HEK293 (cell line): ENCODE measurements around the gene SKP2.

Experiments
- BCL11A ChIP-seq: fragments of 450-650 bp; formaldehyde crosslinking; IDR thresholded peaks from 2 replicates; pipeline ENCODE4 v1.5.1; 2016; ENCODE audit warnings: low read depth, missing biosample characterization, missing genetic modification characterization
- BCL6B ChIP-seq: fragments of 450-650 bp; formaldehyde crosslinking; IDR thresholded peaks from 2 replicates; pipeline ENCODE4 v1.5.1; 2017; ENCODE audit warnings: missing biosample characterization, missing genetic modification characterization
- ELK4 ChIP-seq: IDR thresholded peaks from 2 replicates; pipeline ENCODE4 v1.6.1; 2011; ENCODE audit warnings: mild to moderate bottlenecking, low read depth, low read length, borderline replicate concordance
- GFI1B ChIP-seq: fragments of 450-650 bp; formaldehyde crosslinking; IDR thresholded peaks from 2 replicates; pipeline ENCODE4 v1.5.1; 2016; ENCODE audit warnings: missing biosample characterization, missing genetic modification characterization
- KLF16 ChIP-seq: fragments of 450-650 bp; formaldehyde crosslinking; IDR thresholded peaks from 2 replicates; pipeline ENCODE4 v1.5.1; 2017; ENCODE audit warnings: missing biosample characterization, missing genetic modification characterization
- MYNN ChIP-seq: fragments of 450-650 bp; formaldehyde crosslinking; IDR thresholded peaks from 2 replicates; pipeline ENCODE4 v1.5.1; 2016; ENCODE audit warnings: missing biosample characterization, missing genetic modification characterization, borderline replicate concordance
- SETDB1 ChIP-seq: IDR thresholded peaks from one replicate; pipeline ENCODE4 v1.6.1; 2017; ENCODE audit warnings: mild to moderate bottlenecking, low read length, moderate library complexity, mixed read lengths; ENCODE audit not compliant: insufficient read length
- TCF7L2 ChIP-seq: IDR thresholded peaks from 2 replicates; pipeline ENCODE4 v1.6.1; 2011; ENCODE audit warnings: low read depth, mild to moderate bottlenecking, inconsistent platforms, low read length, moderate library complexity, borderline replicate concordance
- TRIM28 ChIP-seq: IDR thresholded peaks from 2 replicates; pipeline ENCODE4 v1.6.1; 2011; ENCODE audit warnings: low read length, control low read depth, borderline replicate concordance
- YY2 ChIP-seq: fragments of 450-650 bp; formaldehyde crosslinking; IDR thresholded peaks from 2 replicates; pipeline ENCODE4 v1.5.1; 2016; ENCODE audit warnings: missing biosample characterization, missing genetic modification characterization
- ZBTB26 ChIP-seq: fragments of 450-650 bp; formaldehyde crosslinking; optimal IDR thresholded peaks from 2 replicates; pipeline ENCODE3; 2016; ENCODE audit warnings: missing biosample characterization, mild to moderate bottlenecking, missing genetic modification characterization
- ZIC2 ChIP-seq: fragments of 450-650 bp; formaldehyde crosslinking; IDR thresholded peaks from 2 replicates; pipeline ENCODE4 v1.5.1; 2016; ENCODE audit warnings: missing biosample characterization, missing genetic modification characterization
- ZNF138 ChIP-seq: fragments of 450-650 bp; formaldehyde crosslinking; IDR thresholded peaks from 2 replicates; pipeline ENCODE4 v1.5.1; 2016; ENCODE audit warnings: missing biosample characterization, missing genetic modification characterization, borderline replicate concordance
- ZNF157 ChIP-seq: fragments of 450-650 bp; formaldehyde crosslinking; IDR thresholded peaks from 2 replicates; pipeline ENCODE4 v1.5.1; 2016; ENCODE audit warnings: missing biosample characterization, missing genetic modification characterization
- ZNF175 ChIP-seq: fragments of 450-650 bp; formaldehyde crosslinking; IDR thresholded peaks from 2 replicates; pipeline ENCODE4 v1.5.1; 2016; ENCODE audit warnings: missing biosample characterization, missing genetic modification characterization
- ZNF211 ChIP-seq: fragments of 450-650 bp; formaldehyde crosslinking; IDR thresholded peaks from 2 replicates; pipeline ENCODE4 v1.5.1; 2016; ENCODE audit warnings: low read depth, missing biosample characterization, missing genetic modification characterization
- ZNF266 ChIP-seq: fragments of 450-650 bp; formaldehyde crosslinking; IDR thresholded peaks from 2 replicates; pipeline ENCODE4 v1.5.1; 2016; ENCODE audit warnings: missing biosample characterization, missing genetic modification characterization, low read depth
- ZNF311 ChIP-seq: fragments of 450-650 bp; formaldehyde crosslinking; IDR thresholded peaks from 2 replicates; pipeline ENCODE4 v1.5.1; 2017; ENCODE audit warnings: missing biosample characterization, missing genetic modification characterization, borderline replicate concordance
- ZNF335 ChIP-seq: fragments of 450-650 bp; formaldehyde crosslinking; conservative IDR thresholded peaks from 2 replicates; pipeline ENCODE4 v1.5.1; 2016; ENCODE audit warnings: missing biosample characterization, missing genetic modification characterization
- ZNF366 ChIP-seq: fragments of 450-650 bp; formaldehyde crosslinking; conservative IDR thresholded peaks from 2 replicates; pipeline ENCODE4 v1.5.1; 2016; ENCODE audit warnings: missing biosample characterization, missing genetic modification characterization
- ZNF449 ChIP-seq: fragments of 450-650 bp; formaldehyde crosslinking; IDR thresholded peaks from 2 replicates; pipeline ENCODE4 v1.5.1; 2017; ENCODE audit warnings: missing biosample characterization, mild to moderate bottlenecking, missing genetic modification characterization, moderate library complexity
- ZNF473 ChIP-seq: fragments of 450-650 bp; formaldehyde crosslinking; IDR thresholded peaks from 2 replicates; pipeline ENCODE4 v1.5.1; 2017; ENCODE audit warnings: missing biosample characterization, missing genetic modification characterization
- ZNF488 ChIP-seq: fragments of 450-650 bp; formaldehyde crosslinking; IDR thresholded peaks from 2 replicates; pipeline ENCODE4 v1.5.1; 2016; ENCODE audit warnings: missing biosample characterization, missing genetic modification characterization
- ZNF510 ChIP-seq: fragments of 450-650 bp; formaldehyde crosslinking; IDR thresholded peaks from 2 replicates; pipeline ENCODE4 v1.5.1; 2018; ENCODE audit warnings: mild to moderate bottlenecking, missing genetic modification characterization, missing biosample characterization; ENCODE audit not compliant: insufficient replicate concordance
- ZNF626 ChIP-seq: fragments of 450-650 bp; sonication (Bioruptor Pico); formaldehyde crosslinking; IDR thresholded peaks from 2 replicates; pipeline ENCODE4 v1.5.1; 2018; ENCODE audit warnings: missing biosample characterization, missing genetic modification characterization, inconsistent platforms
- ZNF658 ChIP-seq: fragments of 450-650 bp; formaldehyde crosslinking; IDR thresholded peaks from 2 replicates; pipeline ENCODE4; 2016; ENCODE audit warnings: missing biosample characterization, missing genetic modification characterization
- ZNF660 ChIP-seq: fragments of 450-650 bp; IDR thresholded peaks from 2 replicates; pipeline ENCODE4 v1.5.1; 2018; ENCODE audit warnings: missing biosample characterization, mild to moderate bottlenecking, missing genetic modification characterization
- ZNF664 ChIP-seq: fragments of 450-650 bp; formaldehyde crosslinking; IDR thresholded peaks from 2 replicates; pipeline ENCODE4 v1.5.1; 2016; ENCODE audit warnings: missing biosample characterization, missing genetic modification characterization
- ZNF677 ChIP-seq: fragments of 450-650 bp; IDR thresholded peaks from 2 replicates; pipeline ENCODE4 v1.5.0; 2018; ENCODE audit warnings: missing biosample characterization, mild to moderate bottlenecking, missing genetic modification characterization, moderate library complexity
- ZNF692 ChIP-seq: fragments of 450-650 bp; formaldehyde crosslinking; IDR thresholded peaks from 2 replicates; pipeline ENCODE4 v1.5.1; 2016; ENCODE audit warnings: missing biosample characterization, missing genetic modification characterization
- ZNF792 ChIP-seq: fragments of 450-650 bp; formaldehyde crosslinking; IDR thresholded peaks from 2 replicates; pipeline ENCODE4 v1.5.1; 2016; ENCODE audit warnings: missing biosample characterization, missing genetic modification characterization
- ZNF843 ChIP-seq: fragments of 450-650 bp; formaldehyde crosslinking; IDR thresholded peaks from 2 replicates; pipeline ENCODE4 v1.5.1; 2016; ENCODE audit warnings: missing biosample characterization, missing genetic modification characterization
- ZSCAN30 ChIP-seq: fragments of 450-650 bp; IDR thresholded peaks from 2 replicates; pipeline ENCODE4 v1.5.1; 2018; ENCODE audit warnings: missing biosample characterization, mild to moderate bottlenecking, missing genetic modification characterization, moderate library complexity

The SKP2 gene

GRCh38 chr5:36151434-36152323, at the start of gene SKP2, which contains the start of gene LMBRD2 (continued):
- TF ChIP-seq ZNF157 (tag by site-specific recombination) (no peak), BCL11A (tag by site-specific recombination) (no peak), ZNF175 (no peak), ZNF211 (no peak), TCF7L2 (no peak), SETDB1 (no peak), MYNN (no peak), TRIM28 (peak; percentile 67; the same call in 1 of the 2 replicates), ZNF311 (tag by site-specific recombination) (no peak), BCL6B (tag by site-specific recombination) (no peak), GFI1B (tag by site-specific recombination) (no peak), ZNF664 (tag by site-specific recombination) (no peak), ZNF488 (tag by site-specific recombination) (no peak), ZNF449 (no peak), ZNF510 (tag by site-specific recombination) (no peak), ZNF266 (no peak), ZBTB26 (tag by site-specific recombination) (peak; percentile 99), ZNF792 (tag by site-specific recombination) (no peak), ZNF335 (tag by site-specific recombination) (peak; percentile 94), ZNF677 (tag by site-specific recombination) (no peak), ELK4 (no peak; the same call in 1 of the 2 replicates), ZNF366 (tag by site-specific recombination) (peak; percentile 86), KLF16 (tag by site-specific recombination) (no peak; the same call in 1 of the 2 replicates), ZNF626 (no peak), ZIC2 (tag by site-specific recombination) (no peak; the same call in 1 of the 2 replicates), ZNF473 (no peak), ZNF658 (tag by site-specific recombination) (no peak), ZNF843 (tag by site-specific recombination) (no peak), YY2 (tag by site-specific recombination) (no peak), ZSCAN30 (tag by site-specific recombination) (peak; percentile 87), ZNF660 (tag by site-specific recombination) (peak; percentile 49), ZNF692 (peak; percentile 49; the same call in 1 of the 2 replicates), ZNF138 (no peak)
